Left lung (tissue), 14 donors: Measurements from ENCODE around the gene ALKBH8. TPM values are rescaled to one million over a fixed set of nuclear protein-coding genes. Genes with fewer than 3 reads are reported as not detected.

Source experiments
- ATAC-seq: fragments of 200-7000 bp; cut with Tn5 transposase; one replicate; pipeline ENCODE4 v1.9.1; 2020; ENCODE audit warnings: moderate library complexity
- DNase-seq, 4 donors: peaks; one replicate each; pipeline ENCODE4 v3.0.0-alpha.2; 2013 to 2020
- H3K27ac ChIP-seq, 2 donors: fragments of 200-600 bp; sonication (generic) in 1 of 2; one replicate each; pipeline versions ENCODE4 v1.5.0 to v1.8.0; 2020 to 2021
- H3K27me3 ChIP-seq, 2 donors: fragments of 200-600 bp; sonication (generic) in 1 of 2; one replicate each; pipeline versions ENCODE4 v1.5.0 to v1.8.0; 2020 to 2021
- H3K36me3 ChIP-seq, 2 donors: fragments of 200-600 bp; sonication (generic) in 1 of 2; one replicate each; pipeline versions ENCODE4 v1.5.0 to v1.8.0; 2020 to 2021
- H3K4me1 ChIP-seq, 2 donors: fragments of 200-600 bp; one replicate each; pipeline ENCODE4 v1.8.0; 2021
- H3K4me3 ChIP-seq, 2 donors: fragments of 200-600 bp; sonication (generic) in 1 of 2; one replicate each; pipeline versions ENCODE4 v1.5.0 to v1.8.0; 2020 to 2021; ENCODE audit warnings: mild to moderate bottlenecking in 1 of 2
- H3K9me3 ChIP-seq, 2 donors: fragments of 200-600 bp; sonication (generic) in 1 of 2; one replicate each; pipeline versions ENCODE4 v1.5.0 to v1.8.0; 2020 to 2021
- intact Hi-C, 2 donors: fragments of 100-400 bp; cut with DNase I; formaldehyde crosslinking; loops; one replicate each; pipeline versions ENCODE4 v1.11.2 to v1.14.2; 2022
- long read RNA-seq, 12 donors: library from polyadenylated mRNA in 2 of 12; unstranded in 2 of 12; transcript quantifications; one replicate each; pipeline ENCODE4 v2.0.0 and lab custom pipeline, GENCODE V29; 2019 to 2026
- polyA plus RNA-seq, 6 donors: library from polyadenylated mRNA; unstranded; fragments of 120-200 nt; gene quantifications; one replicate each; pipeline ENCODE4 v1.2.1, GENCODE V29; 2013; ENCODE audit not compliant: insufficient read length in 6 of 6
- total RNA-seq, 2 donors: library from RNA; stranded (reverse); fragmentation: NEBNext Ultra II Directional; extraction: Animal tissue kit (Norgen Biotek cat#: 25700); gene quantifications; one replicate each; pipeline ENCODE4 v1.2.1, GENCODE V29; 2021
- TF ChIP-seq, protein P1 (sequence below), 2 donors: fragments of 200-600 bp; sonication (generic) in 1 of 2; IDR thresholded peaks; one replicate each; pipeline versions ENCODE4 v1.5.0 to v1.8.0; 2021; ENCODE audit warnings: antibody characterized with exemption in 2 of 2
- donor health status: DM: no; HTN: yes; CAD: no.
- donor health status: DM: no; HTN: no; CAD: no.

The ALKBH8 gene, protein sequence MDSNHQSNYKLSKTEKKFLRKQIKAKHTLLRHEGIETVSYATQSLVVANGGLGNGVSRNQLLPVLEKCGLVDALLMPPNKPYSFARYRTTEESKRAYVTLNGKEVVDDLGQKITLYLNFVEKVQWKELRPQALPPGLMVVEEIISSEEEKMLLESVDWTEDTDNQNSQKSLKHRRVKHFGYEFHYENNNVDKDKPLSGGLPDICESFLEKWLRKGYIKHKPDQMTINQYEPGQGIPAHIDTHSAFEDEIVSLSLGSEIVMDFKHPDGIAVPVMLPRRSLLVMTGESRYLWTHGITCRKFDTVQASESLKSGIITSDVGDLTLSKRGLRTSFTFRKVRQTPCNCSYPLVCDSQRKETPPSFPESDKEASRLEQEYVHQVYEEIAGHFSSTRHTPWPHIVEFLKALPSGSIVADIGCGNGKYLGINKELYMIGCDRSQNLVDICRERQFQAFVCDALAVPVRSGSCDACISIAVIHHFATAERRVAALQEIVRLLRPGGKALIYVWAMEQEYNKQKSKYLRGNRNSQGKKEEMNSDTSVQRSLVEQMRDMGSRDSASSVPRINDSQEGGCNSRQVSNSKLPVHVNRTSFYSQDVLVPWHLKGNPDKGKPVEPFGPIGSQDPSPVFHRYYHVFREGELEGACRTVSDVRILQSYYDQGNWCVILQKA
- 1 to 10 TPM; 6.5 to 7.6 TPM for total RNA-seq
- 10 to 100 TPM; 14.3 to 16.5 (median 15.3) TPM for polyA plus RNA-seq
- long read RNA-seq, donor 1, full-length matches to known transcripts: 2 of 2 reads
- long read RNA-seq, donor 1, partial matches to known transcripts: 0 of 2 reads
- long read RNA-seq, donor 1, other reads (novel, unspliced or antisense): 0 of 2 reads
- long read RNA-seq, donor 2, partial matches to known transcripts: 0 of 1 reads
- long read RNA-seq, donor 2, other reads (novel, unspliced or antisense): 0 of 1 reads
- long read RNA-seq, donor 3: 0 reads
- long read RNA-seq, donor 4, partial matches to known transcripts: 1 of 1 reads
- long read RNA-seq, donor 4, other reads (novel, unspliced or antisense): 0 of 1 reads
- long read RNA-seq, donor 5, full-length matches to known transcripts: 4 of 4 reads
- long read RNA-seq, donor 5, partial matches to known transcripts: 0 of 4 reads
- long read RNA-seq, donor 5, other reads (novel, unspliced or antisense): 0 of 4 reads
- long read RNA-seq, donor 6, full-length matches to known transcripts: 1 of 15 reads
- long read RNA-seq, donor 6, partial matches to known transcripts: 14 of 15 reads
- long read RNA-seq, donor 6, other reads (novel, unspliced or antisense): 0 of 15 reads
- long read RNA-seq, donor 7, full-length matches to known transcripts: 1 of 7 reads
- long read RNA-seq, donor 7, partial matches to known transcripts: 6 of 7 reads
- long read RNA-seq, donor 7, other reads (novel, unspliced or antisense): 0 of 7 reads
- long read RNA-seq, donor 8, full-length matches to known transcripts: 1 of 7 reads
- long read RNA-seq, donor 8, partial matches to known transcripts: 6 of 7 reads
- long read RNA-seq, donor 8, other reads (novel, unspliced or antisense): 0 of 7 reads
- long read RNA-seq, donor 9: 0 reads
- long read RNA-seq, donor 10: 0 reads
- long read RNA-seq, donor 11, full-length matches to known transcripts: 1 of 1 reads
- long read RNA-seq, donor 11, partial matches to known transcripts: 0 of 1 reads
- long read RNA-seq, donor 11, other reads (novel, unspliced or antisense): 0 of 1 reads
- long read RNA-seq, donor 12, full-length matches to known transcripts: 2 of 2 reads
- long read RNA-seq, donor 12, partial matches to known transcripts: 0 of 2 reads
- long read RNA-seq, donor 12, other reads (novel, unspliced or antisense): 0 of 2 reads

DNA sequence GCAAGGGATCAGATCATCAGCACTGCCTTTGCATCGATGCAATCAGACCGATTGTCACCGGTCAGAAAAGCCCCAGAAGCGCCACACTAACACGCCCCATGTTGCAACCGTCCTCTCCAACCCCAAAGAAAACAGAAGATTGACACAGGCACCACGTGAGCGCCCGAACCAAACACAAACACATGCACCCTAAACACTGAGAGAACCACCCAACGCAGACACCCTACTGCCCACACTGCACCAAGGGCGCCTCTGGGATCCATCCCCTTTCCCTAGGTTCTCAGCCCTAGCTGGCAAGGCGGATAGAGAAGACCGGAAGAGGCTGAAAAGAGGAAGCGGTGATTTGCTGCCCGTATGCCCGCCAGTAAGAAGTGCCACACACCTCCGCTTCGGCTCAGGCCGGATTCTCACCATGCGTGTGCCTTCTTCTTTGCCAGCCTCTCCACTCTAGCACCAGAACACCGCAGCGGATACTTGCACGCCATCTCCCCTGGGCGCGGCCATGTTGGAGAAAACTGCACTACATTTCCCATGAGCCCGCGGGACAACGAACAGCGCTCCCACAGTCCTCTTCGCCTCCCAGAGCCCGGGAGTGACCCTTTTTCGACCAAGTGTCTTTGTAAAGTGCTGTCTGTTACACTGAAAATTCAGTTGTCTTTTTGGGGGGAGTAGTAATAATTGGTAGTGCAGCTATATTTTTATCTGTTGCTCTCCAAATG lies at the start of gene ALKBH8:
Gene ALKBH8 (minus strand): TSS at position 517 of the 719 bp plus-strand sequence. CDS start 4,842 bp downstream, outside the sequence.
- peak within 1 kb of the TSS; percentile 60 to 78 for H3K4me3 ChIP-seq
- peak; percentile 94 for ATAC-seq
- TF ChIP-seq, protein P1, sequence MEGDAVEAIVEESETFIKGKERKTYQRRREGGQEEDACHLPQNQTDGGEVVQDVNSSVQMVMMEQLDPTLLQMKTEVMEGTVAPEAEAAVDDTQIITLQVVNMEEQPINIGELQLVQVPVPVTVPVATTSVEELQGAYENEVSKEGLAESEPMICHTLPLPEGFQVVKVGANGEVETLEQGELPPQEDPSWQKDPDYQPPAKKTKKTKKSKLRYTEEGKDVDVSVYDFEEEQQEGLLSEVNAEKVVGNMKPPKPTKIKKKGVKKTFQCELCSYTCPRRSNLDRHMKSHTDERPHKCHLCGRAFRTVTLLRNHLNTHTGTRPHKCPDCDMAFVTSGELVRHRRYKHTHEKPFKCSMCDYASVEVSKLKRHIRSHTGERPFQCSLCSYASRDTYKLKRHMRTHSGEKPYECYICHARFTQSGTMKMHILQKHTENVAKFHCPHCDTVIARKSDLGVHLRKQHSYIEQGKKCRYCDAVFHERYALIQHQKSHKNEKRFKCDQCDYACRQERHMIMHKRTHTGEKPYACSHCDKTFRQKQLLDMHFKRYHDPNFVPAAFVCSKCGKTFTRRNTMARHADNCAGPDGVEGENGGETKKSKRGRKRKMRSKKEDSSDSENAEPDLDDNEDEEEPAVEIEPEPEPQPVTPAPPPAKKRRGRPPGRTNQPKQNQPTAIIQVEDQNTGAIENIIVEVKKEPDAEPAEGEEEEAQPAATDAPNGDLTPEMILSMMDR (IDR thresholded peaks at IDR 0.05): no peak
- H3K9me3 ChIP-seq: no peaks in the 10 kb centered on the region
- H3K4me1 ChIP-seq: peaks cover 4 to 22% of the 10 kb centered on the region in 2 donors
- H3K27me3 ChIP-seq: no peaks in the 10 kb centered on the region
- intact Hi-C loops: no loop called here
- H3K36me3 ChIP-seq: no peaks in the 10 kb centered on the region
- peak within 1 kb of the TSS; percentile 84 to 93 for H3K27ac ChIP-seq
- DNase-seq: peak; percentile 54 to 87 (median 74)

DNA sequence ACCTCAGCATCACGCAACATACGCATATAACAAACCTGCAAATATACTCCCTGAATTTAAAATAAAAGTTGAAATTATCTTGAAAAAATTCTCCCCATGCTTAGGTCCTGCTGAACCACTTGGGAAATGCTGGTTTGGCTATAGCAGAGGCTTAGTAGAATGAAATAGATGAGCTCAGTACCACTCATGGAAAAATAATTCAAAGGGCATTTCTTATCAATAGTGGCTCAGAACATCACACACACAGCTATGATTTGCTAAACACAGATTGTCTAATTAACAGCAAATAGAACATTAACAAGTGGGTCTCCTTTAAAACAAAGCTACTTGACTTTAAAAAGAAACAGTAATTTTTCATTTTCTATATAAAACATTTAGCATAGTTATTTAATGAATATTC lies 46.9 kb upstream of the ALKBH8 start:
- no peak for DNase-seq
- Histone ChIP-seq H3K27me3 (peaks cover 0 to 16% of the 10 kb centered on the region in 2 donors), H3K4me1 (no peaks in the 10 kb centered on the region), H3K9me3 (no peaks in the 10 kb centered on the region), H3K36me3 (no peaks in the 10 kb centered on the region), H3K27ac (no peak overlapping the region), H3K4me3 (no peak overlapping the region)
- TF ChIP-seq, protein P1 (IDR thresholded peaks at IDR 0.05): no peak
- no peak for ATAC-seq
- intact Hi-C loops: no loop called here

DNA sequence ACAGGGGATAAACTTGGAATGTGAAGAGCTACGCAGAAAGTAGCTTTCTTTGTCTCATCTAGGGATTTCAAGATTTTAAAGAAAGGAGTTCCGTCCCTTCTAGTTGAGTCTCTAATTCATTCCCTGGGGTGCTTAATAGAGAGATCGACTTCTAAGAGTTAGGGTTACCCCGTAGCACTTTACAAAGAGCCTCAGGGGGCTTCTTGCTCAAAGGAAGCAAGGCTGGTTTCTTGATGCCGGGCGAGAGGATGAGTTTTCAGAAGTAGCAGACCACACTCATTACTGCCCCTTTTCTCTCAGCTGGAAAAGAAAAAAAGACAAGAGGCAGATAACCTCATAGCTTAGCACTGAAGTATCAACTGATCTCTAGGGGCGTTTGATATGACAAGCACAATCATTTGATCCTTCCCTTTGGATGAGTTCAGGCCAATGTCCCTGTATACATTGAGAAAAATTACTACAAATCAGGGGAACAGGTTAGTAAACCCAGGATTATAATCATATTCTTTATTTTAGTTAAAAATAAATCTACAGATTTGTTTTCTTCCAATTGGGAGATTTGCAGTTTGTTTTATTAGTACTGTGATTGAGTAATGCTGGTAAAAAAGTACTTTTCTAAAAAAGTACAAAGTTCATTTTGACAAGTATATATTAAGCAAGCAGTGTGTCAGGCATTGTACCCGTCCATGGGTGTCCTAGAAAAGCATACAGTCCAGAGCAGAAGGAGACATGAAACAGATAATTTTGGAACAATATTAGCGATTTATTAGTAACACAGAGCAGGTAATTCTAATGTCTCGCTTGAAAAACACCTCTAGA lies 44.1 kb upstream of the ALKBH8 start:
- H3K9me3 ChIP-seq: no peaks in the 10 kb centered on the region
- no peak for DNase-seq
- TF ChIP-seq, protein P1 (IDR thresholded peaks at IDR 0.05): no peak
- H3K27me3 ChIP-seq: peaks cover 0 to 25% of the 10 kb centered on the region in 2 donors
- no peaks in the 10 kb centered on the region for H3K4me1 ChIP-seq
- no peaks in the 10 kb centered on the region for H3K36me3 ChIP-seq
- no peak for ATAC-seq
- H3K27ac ChIP-seq: no peak overlapping the region
- no peak overlapping the region for H3K4me3 ChIP-seq
- intact Hi-C loops: no loop called here
